Stimulated activated CD4-positive, alpha-beta T cell treated with anti-CD3 and anti-CD28 coated beads, Interleukin-15, amount 100 ng/mL, for 1 hour (primary cell): ENCODE results near the gene GUCY2F.

Experiments used
- DNase-seq, 2 donors: peaks; one replicate each; pipeline ENCODE4 v3.0.0-alpha.2; 2020; ENCODE audit warnings: low read depth in 1 of 2, low spot score in 1 of 2

GUCY2F gene

DNA sequence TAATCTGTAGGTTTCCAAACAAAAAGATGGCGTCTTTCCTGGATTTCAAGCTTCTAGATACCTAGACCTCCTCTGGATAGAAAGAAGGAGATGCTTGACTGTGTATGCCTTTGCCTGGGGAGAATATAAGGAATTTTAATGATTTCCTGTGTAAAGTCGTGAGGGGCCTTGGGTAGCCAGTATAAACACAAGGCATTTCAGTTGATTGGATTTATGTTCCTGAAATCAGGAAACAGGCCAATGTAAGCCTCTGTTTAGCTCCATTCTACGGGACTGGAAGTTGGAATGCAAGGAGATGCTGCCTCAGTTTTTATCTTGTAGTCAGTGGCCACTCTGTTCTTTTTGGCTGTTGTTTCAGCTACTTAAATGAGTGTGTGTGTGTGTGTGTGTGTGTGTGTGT, 137.2 kb downstream of the GUCY2F start:
- no peak for DNase-seq

DNA sequence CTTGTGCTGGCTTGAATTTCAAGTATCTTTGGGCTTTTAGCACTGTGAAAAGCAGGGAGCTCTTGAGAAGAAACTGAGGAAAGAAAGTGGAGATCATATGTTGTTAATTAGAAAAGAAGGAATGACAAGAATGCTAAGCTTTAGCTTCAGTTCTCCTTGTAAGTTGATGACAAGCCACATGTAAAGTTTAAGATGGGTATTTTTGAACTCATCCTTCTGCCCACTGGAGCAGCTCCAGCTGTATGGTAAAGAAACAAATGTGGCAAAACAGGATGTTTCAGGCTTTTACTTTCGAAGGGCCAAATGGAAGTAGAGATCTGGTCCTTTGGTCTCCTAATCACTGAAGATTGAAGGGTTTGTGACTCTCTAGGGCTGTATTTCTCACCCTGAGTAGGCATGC, 137.8 kb downstream of the GUCY2F start:
- DNase-seq, result no peak

DNA sequence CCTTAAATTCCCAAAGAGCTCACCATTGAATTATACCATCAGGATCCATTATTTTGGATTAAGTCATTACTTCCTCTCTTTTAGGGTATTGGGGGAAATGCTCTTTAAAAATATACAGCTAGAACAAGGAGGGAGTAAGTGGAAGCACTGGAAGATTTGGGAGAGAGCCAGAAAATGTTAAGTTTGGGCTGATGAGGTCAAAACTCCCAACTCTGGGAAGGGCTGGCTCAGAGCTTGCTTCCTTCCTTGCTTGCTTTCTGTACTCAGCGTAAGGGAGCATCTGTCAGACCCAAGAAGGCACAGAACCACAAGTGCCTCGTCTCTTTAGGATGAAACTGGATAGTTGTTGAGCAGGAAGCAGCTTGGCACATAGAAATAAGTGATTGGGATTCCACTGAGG, 138.2 kb downstream of the GUCY2F start:
- no peak for DNase-seq

DNA sequence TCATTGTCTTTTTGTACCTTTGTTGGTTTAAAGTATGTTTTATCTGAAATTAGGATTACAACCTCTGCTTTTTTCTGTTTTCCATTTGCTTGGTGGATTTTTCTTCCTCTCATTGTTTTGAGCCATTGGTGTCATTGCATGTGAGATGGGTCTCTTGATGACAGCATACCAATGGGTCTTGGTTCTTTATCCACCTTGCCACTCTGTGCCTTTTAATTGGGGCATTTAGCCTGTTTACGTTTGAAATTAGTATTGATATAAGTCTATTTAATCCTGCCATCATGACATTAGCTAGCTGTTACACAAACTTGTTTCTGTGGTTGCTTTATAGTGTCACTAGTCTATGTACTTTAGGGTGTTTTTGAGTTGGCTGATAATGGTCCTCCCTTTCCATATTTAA, 145.7 kb downstream of the GUCY2F start:
- no peak for DNase-seq

DNA sequence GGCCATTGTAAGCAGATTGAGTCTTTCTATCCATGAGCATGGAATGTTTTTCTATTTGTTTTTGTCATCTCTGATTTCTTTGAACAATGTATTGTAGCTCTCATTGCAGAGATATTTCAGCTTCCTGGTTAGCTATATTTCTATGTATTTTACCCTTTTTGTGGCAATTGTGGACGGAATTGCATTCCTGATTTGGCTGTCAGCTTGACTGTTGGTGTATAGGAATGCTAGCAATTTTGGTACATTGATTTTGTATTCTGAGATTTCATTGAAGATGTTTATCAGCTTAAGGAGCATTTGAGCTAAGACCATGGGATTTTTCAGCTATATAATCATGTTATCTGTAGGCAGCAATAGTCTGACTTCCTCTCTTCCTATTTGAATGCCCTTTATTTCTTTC, 154.6 kb downstream of the GUCY2F start:
- DNase-seq, result no peak
